ENCODE results near the gene NCKAP5.
"Not testable (repeated sequence)": the region's sequence is repeated elsewhere in the genome, so short reads cannot be mapped to it uniquely, and the experiment has no call there.

The NCKAP5 gene

GRCh38 chr2:133523406-133523805 lies 44.9 kb downstream of the NCKAP5 start:
- H3K27me3 ChIP-seq (replicated peaks; ENCODE audit: control insufficient read depth, insufficient read depth, low read length), result no peaks in the 10 kb centered on the region; the same call in 1 of the 2 replicates
- H3K36me3 ChIP-seq (ENCODE audit: control insufficient read depth, insufficient read depth, low read length), result no peaks in the 10 kb centered on the region
- DNase-seq (ENCODE audit: extremely low read depth, insufficient read length), result no peak
- TF ChIP-seq CTCF (IDR thresholded peaks at IDR 0.05; ENCODE audit: insufficient read depth, low read length, poor library complexity, severe bottlenecking), result no peak
- H3K4me3 ChIP-seq (replicated peaks; ENCODE audit: low read depth, low read length), result no peak overlapping the region

- DNase-seq (ENCODE audit: extremely low read depth, insufficient read length), result no peak
- TF ChIP-seq CTCF (IDR thresholded peaks at IDR 0.05; ENCODE audit: insufficient read depth, low read length, poor library complexity, severe bottlenecking), result no peak
- Histone ChIP-seq H3K4me3 (replicated peaks; ENCODE audit: low read depth, low read length) (no peak overlapping the region), H3K27me3 (replicated peaks; ENCODE audit: control insufficient read depth, insufficient read depth, low read length) (no peaks in the 10 kb centered on the region; the same call in 1 of the 2 replicates), H3K36me3 (ENCODE audit: control insufficient read depth, insufficient read depth, low read length) (no peaks in the 10 kb centered on the region)
Measured at GRCh38 chr2:133522204-133522603, 46.1 kb downstream of the NCKAP5 start.

- no peak for DNase-seq (ENCODE audit: extremely low read depth, insufficient read length)
- Histone ChIP-seq H3K27me3 (replicated peaks; ENCODE audit: control insufficient read depth, insufficient read depth, low read length) (no peaks in the 10 kb centered on the region; the same call in 1 of the 2 replicates), H3K36me3 (ENCODE audit: control insufficient read depth, insufficient read depth, low read length) (no peaks in the 10 kb centered on the region), H3K4me3 (replicated peaks; ENCODE audit: low read depth, low read length) (no peak overlapping the region)
- TF ChIP-seq CTCF (IDR thresholded peaks at IDR 0.05; ENCODE audit: insufficient read depth, low read length, poor library complexity, severe bottlenecking), result no peak
Measured at GRCh38 chr2:133521146-133521745, 47.0 kb downstream of the NCKAP5 start.

GRCh38 chr2:133519677-133520076 lies 48.6 kb downstream of the NCKAP5 start:
- H3K36me3 ChIP-seq (ENCODE audit: control insufficient read depth, insufficient read depth, low read length); DNase-seq (ENCODE audit: extremely low read depth, insufficient read length); H3K27me3 ChIP-seq (replicated peaks; ENCODE audit: control insufficient read depth, insufficient read depth, low read length); H3K4me3 ChIP-seq (replicated peaks; ENCODE audit: low read depth, low read length): not testable (repeated sequence)
- TF ChIP-seq CTCF (IDR thresholded peaks at IDR 0.05; ENCODE audit: insufficient read depth, low read length, poor library complexity, severe bottlenecking), result peak; percentile 47

- H3K27me3 ChIP-seq (replicated peaks; ENCODE audit: control insufficient read depth, insufficient read depth, low read length), result no peaks in the 10 kb centered on the region; the same call in 1 of the 2 replicates
- H3K36me3 ChIP-seq (ENCODE audit: control insufficient read depth, insufficient read depth, low read length), result no peaks in the 10 kb centered on the region
- no peak for TF ChIP-seq CTCF (IDR thresholded peaks at IDR 0.05; ENCODE audit: insufficient read depth, low read length, poor library complexity, severe bottlenecking)
- H3K4me3 ChIP-seq (replicated peaks; ENCODE audit: low read depth, low read length), result no peak overlapping the region
- DNase-seq (ENCODE audit: extremely low read depth, insufficient read length), result no peak
Measured at GRCh38 chr2:133518700-133519344, 49.4 kb downstream of the NCKAP5 start.

Measured in GM06990 (cell line).